Measurements from ENCODE around the gene DYNLT1. TPM values are rescaled to one million over a fixed set of nuclear protein-coding genes. Genes with fewer than 3 reads are reported as not detected.

DYNLT1 gene
- total RNA-seq, 1 experiment from 2014 or later = 105 TPM

- Histone ChIP-seq H3K9me3 (ENCODE audit: control insufficient read depth, low read depth, low read length) (no peaks in the 10 kb centered on the region), H2BK120ac (ENCODE audit: low read depth, low read length, poor library complexity, severe bottlenecking) (no peak overlapping the region), H2BK5ac (ENCODE audit: insufficient read length, low read length) (no peak overlapping the region), H4K91ac (ENCODE audit: insufficient read length, low read depth, low read length) (no peak overlapping the region), H4K5ac (ENCODE audit: insufficient read length, low read depth, low read length) (no peak overlapping the region), H4K8ac (replicated peaks; ENCODE audit: insufficient read length, low read depth, low read length) (no peak overlapping the region), H3K79me2 (ENCODE audit: insufficient read depth, low read length) (no peaks in the 10 kb centered on the region), H3K56ac (ENCODE audit: insufficient read length, low read depth, low read length) (no peak overlapping the region), H3K4ac (ENCODE audit: low read depth, low read length) (no peak overlapping the region), H3K4me1 (ENCODE audit: insufficient read depth, low read length) (peaks cover 8% of the 10 kb centered on the region; the same call in 1 of the 2 replicates), H3K27ac (ENCODE audit: insufficient read length, low read depth, low read length) (no peak overlapping the region), H3K23me2 (ENCODE audit: insufficient read length, low read depth, low read length, poor library complexity, severe bottlenecking) (no peaks in the 10 kb centered on the region), H2BK15ac (ENCODE audit: low read depth, low read length) (no peak overlapping the region), H3K18ac (ENCODE audit: insufficient read length, low read depth, low read length) (no peak overlapping the region), H4K20me1 (ENCODE audit: control insufficient read depth, insufficient read depth, insufficient read length) (no peaks in the 10 kb centered on the region), H3T11ph (ENCODE audit: low read length) (no peak overlapping the region), H3K79me1 (ENCODE audit: insufficient read depth, low read depth, low read length, poor library complexity, severe bottlenecking) (no peaks in the 10 kb centered on the region), H3K4me2 (ENCODE audit: insufficient read depth, insufficient read length, low read length) (no peak overlapping the region), H3K27me3 (ENCODE audit: insufficient read depth, low read length) (no peaks in the 10 kb centered on the region), H2AFZ (ENCODE audit: low read length) (no peak overlapping the region), H3K9ac (ENCODE audit: extremely low read depth, insufficient read length, low read length) (no peak overlapping the region), H2BK12ac (ENCODE audit: insufficient read length, low read depth, low read length) (no peak overlapping the region), H3K14ac (ENCODE audit: insufficient read depth, low read length) (no peak overlapping the region), H2BK20ac (ENCODE audit: low read depth, low read length, poor library complexity, severe bottlenecking) (no peak overlapping the region), H2AK5ac (ENCODE audit: insufficient read length, low read length) (no peak overlapping the region), H3K23ac (ENCODE audit: insufficient read length, low read depth, low read length) (no peak overlapping the region)
- Mint-ChIP-seq H3K9me3 (peaks cover 2 to 3% of the 10 kb centered on the region in 2 experiments; a peak in 2 of 5 replicates), H3K4me3 (no peak overlapping the region), H3K27ac (no peak overlapping the region), H3K4me1 (peaks cover 19 to 22% of the 10 kb centered on the region in 2 experiments), H3K27me3 (ENCODE audit: low read depth) (no peaks in the 10 kb centered on the region), H3K36me3 (ENCODE audit: insufficient read depth in 1 of 3, low read depth in 3 of 3) (peaks cover 42 to 70% (median 58%) of the 10 kb centered on the region in 3 experiments)
- no peak for DNase-seq
- no CpG with 5 or more reads among the region's 13 CpGs for WGBS (ENCODE audit: extremely low coverage, insufficient read length, low lambda C conversion rate)
- TF ChIP-seq, protein P1, sequence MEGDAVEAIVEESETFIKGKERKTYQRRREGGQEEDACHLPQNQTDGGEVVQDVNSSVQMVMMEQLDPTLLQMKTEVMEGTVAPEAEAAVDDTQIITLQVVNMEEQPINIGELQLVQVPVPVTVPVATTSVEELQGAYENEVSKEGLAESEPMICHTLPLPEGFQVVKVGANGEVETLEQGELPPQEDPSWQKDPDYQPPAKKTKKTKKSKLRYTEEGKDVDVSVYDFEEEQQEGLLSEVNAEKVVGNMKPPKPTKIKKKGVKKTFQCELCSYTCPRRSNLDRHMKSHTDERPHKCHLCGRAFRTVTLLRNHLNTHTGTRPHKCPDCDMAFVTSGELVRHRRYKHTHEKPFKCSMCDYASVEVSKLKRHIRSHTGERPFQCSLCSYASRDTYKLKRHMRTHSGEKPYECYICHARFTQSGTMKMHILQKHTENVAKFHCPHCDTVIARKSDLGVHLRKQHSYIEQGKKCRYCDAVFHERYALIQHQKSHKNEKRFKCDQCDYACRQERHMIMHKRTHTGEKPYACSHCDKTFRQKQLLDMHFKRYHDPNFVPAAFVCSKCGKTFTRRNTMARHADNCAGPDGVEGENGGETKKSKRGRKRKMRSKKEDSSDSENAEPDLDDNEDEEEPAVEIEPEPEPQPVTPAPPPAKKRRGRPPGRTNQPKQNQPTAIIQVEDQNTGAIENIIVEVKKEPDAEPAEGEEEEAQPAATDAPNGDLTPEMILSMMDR (conservative IDR thresholded peaks at IDR 0.05) = no peak
Observed at GRCh38 chr6:158609455-158610155, 34.9 kb downstream of the DYNLT1 start.
